Lower lobe of right lung (tissue), 2 donors: ENCODE measurements around the gene ECEL1. TPM values are rescaled to one million over a fixed set of nuclear protein-coding genes. Genes with fewer than 3 reads are reported as not detected.

ENCODE experiments used
- ATAC-seq, 2 donors: fragments of 200-7000 bp; cut with Tn5 transposase; one replicate each; pipeline ENCODE4 v1.9.1; 2020 to 2022; ENCODE audit warnings: mild to moderate bottlenecking in 2 of 2, moderate library complexity in 2 of 2
- DNase-seq: peaks from one replicate; pipeline ENCODE4 v3.0.0-alpha.2; 2020
- H3K27ac ChIP-seq: fragments of 200-600 bp; one replicate; pipeline ENCODE4 v1.8.0; 2022
- H3K27me3 ChIP-seq: fragments of 200-600 bp; one replicate; pipeline ENCODE4 v1.8.0; 2022; ENCODE audit warnings: low read depth
- H3K36me3 ChIP-seq: fragments of 200-600 bp; one replicate; pipeline ENCODE4 v1.8.0; 2022; ENCODE audit warnings: mild to moderate bottlenecking
- H3K4me1 ChIP-seq: fragments of 200-600 bp; one replicate; pipeline ENCODE4 v1.8.0; 2022
- H3K4me3 ChIP-seq: fragments of 200-600 bp; one replicate; pipeline ENCODE4 v1.8.0; 2022; ENCODE audit warnings: mild to moderate bottlenecking
- H3K9me3 ChIP-seq: fragments of 200-600 bp; one replicate; pipeline ENCODE4 v1.8.0; 2022
- intact Hi-C: fragments of 100-400 bp; cut with DNase I; formaldehyde crosslinking; loops from one replicate; pipeline ENCODE4 v1.11.0; 2022
- total RNA-seq: library from RNA; stranded (reverse); fragmentation: NEBNext Ultra II Directional; extraction: Animal tissue kit (Norgen Biotek cat#: 25700); gene quantifications from one replicate; pipeline ENCODE4 v1.2.1, GENCODE V29; 2021
- TF ChIP-seq, protein P1 (sequence below): fragments of 200-600 bp; IDR thresholded peaks from one replicate; pipeline ENCODE4 v1.8.0; 2022; ENCODE audit warnings: antibody characterized with exemption, mild to moderate bottlenecking
- donor health status: DM: no; HTN: yes; CAD: no; lungs with severe emphysema.

ECEL1 gene
- total RNA-seq, 1 donor from 2014 or later = 1.0 TPM

GRCh38 chr2:232486558-232487384, 863 bp downstream of the ECEL1 start:
- Histone ChIP-seq H3K4me1 (peaks cover 8% of the 10 kb centered on the region), H3K27me3 (peaks cover 82% of the 10 kb centered on the region), H3K4me3 (peak overlapping the region; percentile 11), H3K9me3 (no peaks in the 10 kb centered on the region), H3K36me3 (no peaks in the 10 kb centered on the region), H3K27ac (no peak overlapping the region)
- ATAC-seq (no peak), DNase-seq (peak; percentile 42)
- intact Hi-C loops = no loop called here
- TF ChIP-seq, protein P1, sequence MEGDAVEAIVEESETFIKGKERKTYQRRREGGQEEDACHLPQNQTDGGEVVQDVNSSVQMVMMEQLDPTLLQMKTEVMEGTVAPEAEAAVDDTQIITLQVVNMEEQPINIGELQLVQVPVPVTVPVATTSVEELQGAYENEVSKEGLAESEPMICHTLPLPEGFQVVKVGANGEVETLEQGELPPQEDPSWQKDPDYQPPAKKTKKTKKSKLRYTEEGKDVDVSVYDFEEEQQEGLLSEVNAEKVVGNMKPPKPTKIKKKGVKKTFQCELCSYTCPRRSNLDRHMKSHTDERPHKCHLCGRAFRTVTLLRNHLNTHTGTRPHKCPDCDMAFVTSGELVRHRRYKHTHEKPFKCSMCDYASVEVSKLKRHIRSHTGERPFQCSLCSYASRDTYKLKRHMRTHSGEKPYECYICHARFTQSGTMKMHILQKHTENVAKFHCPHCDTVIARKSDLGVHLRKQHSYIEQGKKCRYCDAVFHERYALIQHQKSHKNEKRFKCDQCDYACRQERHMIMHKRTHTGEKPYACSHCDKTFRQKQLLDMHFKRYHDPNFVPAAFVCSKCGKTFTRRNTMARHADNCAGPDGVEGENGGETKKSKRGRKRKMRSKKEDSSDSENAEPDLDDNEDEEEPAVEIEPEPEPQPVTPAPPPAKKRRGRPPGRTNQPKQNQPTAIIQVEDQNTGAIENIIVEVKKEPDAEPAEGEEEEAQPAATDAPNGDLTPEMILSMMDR = no peak

DNA sequence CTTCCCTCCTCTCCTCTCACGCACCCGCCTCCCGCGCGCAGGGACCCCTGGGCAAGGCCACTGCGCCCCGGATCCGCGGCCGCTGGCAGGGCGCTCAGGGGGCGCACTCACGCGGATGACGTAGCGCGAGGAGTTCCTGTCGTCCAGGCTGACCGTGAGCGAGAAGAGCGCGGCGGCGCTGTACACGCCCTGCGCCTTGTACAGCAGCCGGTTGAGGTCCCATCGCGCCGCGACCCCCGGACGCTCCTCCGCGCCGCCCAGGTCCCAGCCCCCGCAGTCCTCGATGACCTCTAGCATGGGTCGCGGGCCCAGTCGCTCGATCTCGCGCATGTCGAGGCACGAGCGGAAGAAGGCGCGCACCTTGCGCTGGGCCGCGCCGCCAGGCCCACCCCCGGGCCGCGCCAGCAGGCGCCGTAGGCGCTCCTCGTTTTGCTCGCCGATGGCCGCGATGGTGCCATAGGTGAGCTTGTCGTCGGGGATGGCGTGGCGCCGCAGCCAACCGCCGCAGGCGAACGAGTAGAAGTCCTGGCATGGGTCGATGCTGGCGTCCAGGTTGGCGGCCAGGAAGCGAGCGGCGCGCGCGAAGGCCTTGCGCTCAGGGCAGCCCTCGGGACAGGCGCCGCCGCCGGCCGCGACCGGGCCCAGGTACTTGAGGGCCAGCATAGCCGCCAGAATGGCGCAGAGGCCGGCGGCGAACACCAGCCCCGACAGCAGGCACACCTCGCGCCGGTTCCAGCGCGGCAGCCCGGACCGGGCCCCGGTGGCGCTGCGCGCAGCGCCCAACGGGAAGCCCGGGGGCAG, 1.7 kb downstream of the ECEL1 start:
- H3K4me1 ChIP-seq = peaks cover 8% of the 10 kb centered on the region
- TF ChIP-seq, protein P1 = no peak
- H3K36me3 ChIP-seq = no peaks in the 10 kb centered on the region
- no peaks in the 10 kb centered on the region for H3K9me3 ChIP-seq
- peak; percentile 43 for DNase-seq
- H3K4me3 ChIP-seq = no peak overlapping the region
- H3K27ac ChIP-seq = no peak overlapping the region
- peaks cover 82% of the 10 kb centered on the region for H3K27me3 ChIP-seq
- no peak for ATAC-seq
- intact Hi-C loops = no loop called here

GRCh38 chr2:232485348-232485756, 2.3 kb downstream of the ECEL1 start:
- Histone ChIP-seq H3K36me3 (no peaks in the 10 kb centered on the region), H3K4me1 (peaks cover 8% of the 10 kb centered on the region), H3K27me3 (peaks cover 77% of the 10 kb centered on the region), H3K4me3 (no peak overlapping the region), H3K9me3 (no peaks in the 10 kb centered on the region), H3K27ac (no peak overlapping the region)
- ATAC-seq (no peak), DNase-seq (peak; percentile 23)
- intact Hi-C loops = no loop called here
- TF ChIP-seq, protein P1 = no peak

GRCh38 chr2:232484628-232485347, 2.8 kb downstream of the ECEL1 start:
- peaks cover 8% of the 10 kb centered on the region for H3K4me1 ChIP-seq
- no peak for ATAC-seq
- no peaks in the 10 kb centered on the region for H3K9me3 ChIP-seq
- TF ChIP-seq, protein P1 = no peak
- no peaks in the 10 kb centered on the region for H3K36me3 ChIP-seq
- no peak overlapping the region for H3K27ac ChIP-seq
- H3K4me3 ChIP-seq = no peak overlapping the region
- peaks cover 74% of the 10 kb centered on the region for H3K27me3 ChIP-seq
- intact Hi-C loops = no loop called here
- peak; percentile 20 for DNase-seq

GRCh38 chr2:232483923-232484627, 3.6 kb downstream of the ECEL1 start:
- DNase-seq (peak; percentile 36), ATAC-seq (no peak)
- Histone ChIP-seq H3K4me1 (peaks cover 8% of the 10 kb centered on the region), H3K27ac (no peak overlapping the region), H3K36me3 (no peaks in the 10 kb centered on the region), H3K27me3 (peaks cover 69% of the 10 kb centered on the region), H3K4me3 (no peak overlapping the region), H3K9me3 (no peaks in the 10 kb centered on the region)
- intact Hi-C loops = no loop called here
- TF ChIP-seq, protein P1 = no peak
